ENCODE measurements around the gene AXDND1.

The AXDND1 gene

DNA sequence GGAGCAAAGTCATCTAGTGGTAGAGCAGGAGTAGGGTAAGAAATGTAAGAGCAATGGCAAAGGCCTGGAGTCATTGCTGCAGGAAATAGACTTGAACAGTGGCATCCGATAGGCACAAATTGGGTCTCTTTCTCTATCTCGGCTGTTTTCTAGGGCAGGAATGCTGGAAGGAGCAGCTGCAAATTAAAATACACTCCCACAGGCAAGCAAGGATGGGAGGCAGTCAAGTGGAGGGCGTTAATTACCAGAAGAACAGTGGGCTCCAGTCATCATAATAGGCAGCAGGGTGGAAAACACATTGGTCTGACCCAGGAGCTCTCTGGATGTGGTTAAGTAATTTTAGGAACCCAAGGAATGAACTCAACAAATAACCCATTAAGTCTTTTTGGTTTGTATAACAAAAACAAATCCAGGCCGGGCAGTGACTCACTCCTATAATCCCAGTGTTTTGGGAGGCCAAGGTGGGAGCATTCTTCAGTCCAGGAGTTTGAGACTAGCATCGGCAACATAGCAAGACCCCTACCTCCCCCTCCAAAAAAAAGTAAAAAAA is 218.1 kb downstream of the AXDND1 start:
- DNase-seq (ENCODE audit: low read depth), result no peak

DNA sequence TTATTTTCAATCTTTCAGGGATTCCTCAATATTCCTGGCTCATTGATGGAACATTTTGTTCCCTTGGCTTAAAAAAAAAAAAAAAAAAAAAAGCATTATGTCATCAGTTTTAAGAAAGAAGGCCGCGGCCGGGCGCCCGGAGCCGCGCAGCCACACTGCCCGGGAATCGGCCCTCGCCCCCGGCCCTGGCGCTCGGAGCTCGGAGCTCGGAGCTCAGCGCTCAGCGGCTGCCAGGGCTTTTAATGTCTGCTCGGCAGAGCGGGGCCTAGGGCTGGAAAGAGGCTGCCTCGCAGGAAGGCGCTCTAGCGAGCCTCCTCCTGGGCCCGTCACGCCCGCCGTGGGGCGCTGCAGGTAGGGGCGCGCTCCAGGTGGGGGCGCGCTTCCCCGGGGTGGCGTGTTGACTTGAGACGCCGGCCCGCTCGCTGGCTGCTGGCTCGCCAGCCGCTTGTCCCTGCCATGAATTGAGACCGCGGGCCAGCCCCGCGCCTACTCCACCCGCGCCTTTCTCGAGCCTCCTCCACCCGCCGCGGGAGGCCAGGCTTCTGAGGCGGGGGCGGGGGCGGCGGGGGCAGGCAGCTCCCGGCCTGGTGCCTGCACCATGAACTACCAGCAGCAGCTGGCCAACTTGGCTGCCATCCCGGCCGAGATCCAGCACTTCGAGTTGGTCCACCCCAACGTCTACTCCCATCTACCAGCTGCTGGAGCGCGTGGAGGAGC is 220.5 kb downstream of the AXDND1 start:
- DNase-seq (ENCODE audit: low read depth), result peak; percentile 33

GRCh38 chr1:179587336-179587735 is 221.6 kb downstream of the AXDND1 start:
- no peak for DNase-seq (ENCODE audit: low read depth)

DNA sequence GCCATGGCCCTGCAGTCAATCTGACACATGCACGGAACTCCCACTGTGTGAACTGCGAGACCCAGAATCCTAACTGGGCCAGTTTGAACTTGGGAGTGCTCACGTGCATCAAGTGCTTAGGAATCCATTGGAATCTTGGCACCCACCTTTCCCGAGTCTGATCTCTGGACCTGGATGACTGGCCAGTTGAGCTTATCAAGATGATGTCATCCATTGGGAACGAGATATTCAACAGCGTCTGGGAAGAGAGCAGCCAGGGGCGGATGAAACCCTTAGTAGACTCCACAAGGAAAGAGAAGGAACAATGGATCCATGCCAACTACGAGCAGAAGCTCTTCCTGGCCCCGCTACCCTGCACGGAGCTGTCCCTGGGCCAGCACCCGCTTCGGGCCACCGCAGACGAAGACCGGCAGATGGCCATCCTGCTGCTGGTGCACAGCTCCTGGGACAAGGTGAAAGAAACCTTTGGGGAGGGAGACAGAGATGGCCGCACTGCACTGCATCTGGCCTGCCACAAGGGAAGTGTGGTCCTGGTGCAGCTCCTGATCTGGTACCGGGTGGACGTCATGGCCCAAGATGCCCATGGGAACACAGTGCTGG is 222.8 kb downstream of the AXDND1 start:
- no peak for DNase-seq (ENCODE audit: low read depth)

DNA sequence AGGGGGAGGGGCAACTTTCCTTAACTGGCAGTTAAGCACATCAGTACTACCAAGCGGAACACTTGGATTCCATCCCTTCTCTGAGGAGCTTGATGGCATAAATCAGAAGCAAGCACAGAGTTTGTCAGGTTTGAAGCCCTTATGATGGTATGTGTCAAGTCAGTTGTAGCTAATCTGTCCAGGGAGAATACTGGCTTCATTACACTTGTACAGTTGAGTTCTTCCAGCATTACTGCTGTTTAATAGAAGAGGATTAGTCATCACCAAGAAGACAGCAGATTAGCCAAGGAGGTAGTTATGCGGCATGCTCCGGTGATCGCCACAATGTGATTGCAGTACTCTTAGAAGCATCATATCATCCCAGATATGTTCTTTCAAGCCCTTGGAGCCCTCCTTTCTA is 223.7 kb downstream of the AXDND1 start:
- DNase-seq (ENCODE audit: low read depth), result no peak

- no peak for DNase-seq (ENCODE audit: low read depth)
Observed at GRCh38 chr1:179590671-179591070, 224.9 kb downstream of the AXDND1 start.

GRCh38 chr1:179591253-179591591 is 225.5 kb downstream of the AXDND1 start:
- DNase-seq (ENCODE audit: low read depth), result no peak

GRCh38 chr1:179591592-179592580 is 226.1 kb downstream of the AXDND1 start, which contains the start of gene TDRD5:
TSS of gene TDRD5 (plus strand) at chr1:179591832. CDS start at chr1:179592616, 784 bp downstream.
- no peak for DNase-seq (ENCODE audit: low read depth)

DNA sequence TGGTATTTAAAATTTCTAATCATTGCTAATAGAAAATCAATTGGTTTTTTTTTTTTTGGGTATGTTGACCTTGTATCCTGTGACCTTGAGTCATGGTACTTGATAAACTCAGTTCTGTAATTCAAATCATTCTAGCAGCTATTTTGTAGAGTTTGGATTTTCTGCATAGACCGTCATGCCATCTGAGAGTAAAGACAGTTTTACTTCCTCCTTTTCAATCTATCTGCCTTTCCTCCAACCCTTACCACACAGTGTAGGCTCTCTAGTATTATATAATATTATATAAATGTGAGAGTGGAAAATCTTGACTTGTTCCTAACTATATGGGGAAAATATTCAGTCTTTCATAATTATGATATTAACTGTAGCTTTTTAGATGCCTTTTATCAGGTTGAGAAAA is 232.9 kb downstream of the AXDND1 start:
- DNase-seq (ENCODE audit: low read depth), result no peak

- no peak for DNase-seq (ENCODE audit: low read depth)
Observed at GRCh38 chr1:179599623-179600249, 234.0 kb downstream of the AXDND1 start.

DNA sequence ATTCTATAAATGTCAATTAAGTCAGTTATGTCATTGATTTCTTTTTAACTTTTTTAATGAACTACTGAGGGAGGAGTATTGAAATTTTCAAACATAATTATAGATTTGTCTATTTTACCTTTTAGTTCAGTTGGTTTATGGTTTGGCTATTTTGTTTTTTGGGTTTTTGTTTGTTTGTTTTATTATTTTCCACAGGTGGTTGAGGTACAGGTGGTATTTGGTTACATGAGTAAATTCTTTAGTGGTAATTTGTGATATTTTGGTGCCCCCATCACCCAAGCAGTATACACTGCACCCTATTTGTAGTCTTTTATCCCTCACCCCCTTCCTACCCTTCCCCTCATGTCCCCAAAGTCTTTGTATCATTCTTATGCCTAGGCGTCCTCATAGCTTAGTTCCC is 235.3 kb downstream of the AXDND1 start:
- no peak for DNase-seq (ENCODE audit: low read depth)
